Mesodermal cell (in vitro differentiated cells): ENCODE measurements around the gene CCDC88C.

Experiments
- H3K27ac ChIP-seq: 2 replicates; pipeline ENCODE4 v1.7.0; 2013; ENCODE audit warnings: mild to moderate bottlenecking, low read depth, low read length, moderate library complexity; ENCODE audit not compliant: severe bottlenecking
- H3K36me3 ChIP-seq: 2 replicates; pipeline ENCODE4 v1.7.1; 2013; ENCODE audit warnings: mild to moderate bottlenecking, low read length, moderate library complexity; ENCODE audit not compliant: control insufficient read depth, insufficient read depth
- H3K4me1 ChIP-seq: one replicate; pipeline ENCODE4 v1.7.1; 2013; ENCODE audit warnings: mild to moderate bottlenecking, low read length; ENCODE audit not compliant: insufficient read depth, control insufficient read depth, poor library complexity, severe bottlenecking
- H3K4me3 ChIP-seq: 2 replicates; pipeline ENCODE4 v1.7.0; 2013; ENCODE audit warnings: low read length, control low read depth, mild to moderate bottlenecking; ENCODE audit not compliant: insufficient read depth, poor library complexity, severe bottlenecking; ENCODE audit errors: extremely low read depth
- H3K9me3 ChIP-seq: 2 replicates; pipeline ENCODE4 v1.7.1; 2013; ENCODE audit warnings: mild to moderate bottlenecking, low read length, moderate library complexity; ENCODE audit not compliant: control insufficient read depth
- WGBS, 2 experiments: methylation state at CpG; one replicate each; pipeline ENCODE4 v1.1.5; 2013; ENCODE audit warnings: missing lambda C conversion rate in 2 of 2; ENCODE audit not compliant: insufficient coverage in 2 of 2; 5-methylcytosine and 5-hydroxymethylcytosine counted together

The CCDC88C gene

GRCh38 chr14:91396959-91397815 is 20.4 kb downstream of the CCDC88C start:
- no peak overlapping the region for H3K4me3 ChIP-seq
- no peaks in the 10 kb centered on the region for H3K36me3 ChIP-seq
- WGBS, 2 experiments = 74 to 80% methylated on average over 10 to 14 of the region's 15 CpGs
- no peaks in the 10 kb centered on the region for H3K9me3 ChIP-seq
- H3K27ac ChIP-seq = no peak overlapping the region
- peaks cover 13% of the 10 kb centered on the region for H3K4me1 ChIP-seq

GRCh38 chr14:91396013-91396660 is 21.5 kb downstream of the CCDC88C start:
- Histone ChIP-seq H3K4me3 (no peak overlapping the region), H3K9me3 (no peaks in the 10 kb centered on the region), H3K4me1 (peaks cover 13% of the 10 kb centered on the region), H3K36me3 (no peaks in the 10 kb centered on the region), H3K27ac (no peak overlapping the region)
- 72 to 79% methylated on average over 18 to 21 of the region's 23 CpGs for WGBS, 2 experiments

GRCh38 chr14:91395466-91395865 is 22.2 kb downstream of the CCDC88C start:
- no peak overlapping the region for H3K4me3 ChIP-seq
- H3K27ac ChIP-seq = no peak overlapping the region
- 82 to 93% methylated on average over 3 to 5 of the region's 5 CpGs for WGBS, 2 experiments
- peaks cover 13% of the 10 kb centered on the region for H3K4me1 ChIP-seq
- H3K9me3 ChIP-seq = no peaks in the 10 kb centered on the region
- H3K36me3 ChIP-seq = no peaks in the 10 kb centered on the region

GRCh38 chr14:91394105-91395081 is 23.2 kb downstream of the CCDC88C start:
- no peaks in the 10 kb centered on the region for H3K9me3 ChIP-seq
- H3K36me3 ChIP-seq = no peaks in the 10 kb centered on the region
- H3K27ac ChIP-seq = no peak overlapping the region
- no peak overlapping the region for H3K4me3 ChIP-seq
- peaks cover 13% of the 10 kb centered on the region for H3K4me1 ChIP-seq
- WGBS, 2 experiments = 78 to 79% methylated on average over 15 to 16 of the region's 17 CpGs

- 57 to 59% methylated on average over 11 to 13 of the region's 19 CpGs for WGBS, 2 experiments
- Histone ChIP-seq H3K36me3 (no peaks in the 10 kb centered on the region), H3K27ac (no peak overlapping the region), H3K4me1 (peaks cover 23% of the 10 kb centered on the region), H3K4me3 (no peak overlapping the region), H3K9me3 (no peaks in the 10 kb centered on the region)
Observed at GRCh38 chr14:91392623-91393303, 24.9 kb downstream of the CCDC88C start.

GRCh38 chr14:91390165-91390778 is 27.3 kb downstream of the CCDC88C start:
- Histone ChIP-seq H3K9me3 (no peaks in the 10 kb centered on the region), H3K4me3 (no peak overlapping the region), H3K4me1 (peaks cover 17% of the 10 kb centered on the region), H3K36me3 (no peaks in the 10 kb centered on the region), H3K27ac (no peak overlapping the region)
- 93 to 96% methylated on average over 6 to 12 of the region's 12 CpGs for WGBS, 2 experiments

GRCh38 chr14:91389150-91389549 is 28.5 kb downstream of the CCDC88C start:
- no peak overlapping the region for H3K27ac ChIP-seq
- no peaks in the 10 kb centered on the region for H3K9me3 ChIP-seq
- H3K4me1 ChIP-seq = peaks cover 17% of the 10 kb centered on the region
- H3K4me3 ChIP-seq = no peak overlapping the region
- WGBS, 2 experiments = 85 to 88% methylated on average over 4 to 5 of the region's 5 CpGs
- no peaks in the 10 kb centered on the region for H3K36me3 ChIP-seq

GRCh38 chr14:91388551-91388975 is 29.1 kb downstream of the CCDC88C start:
- Histone ChIP-seq H3K9me3 (no peaks in the 10 kb centered on the region), H3K36me3 (no peaks in the 10 kb centered on the region), H3K4me3 (no peak overlapping the region), H3K4me1 (peaks cover 17% of the 10 kb centered on the region), H3K27ac (no peak overlapping the region)
- 90 to 95% methylated on average over 9 to 13 of the region's 13 CpGs for WGBS, 2 experiments

- Histone ChIP-seq H3K36me3 (no peaks in the 10 kb centered on the region), H3K4me3 (no peak overlapping the region), H3K4me1 (peaks cover 15% of the 10 kb centered on the region), H3K27ac (no peak overlapping the region), H3K9me3 (no peaks in the 10 kb centered on the region)
- WGBS, 2 experiments = 82 to 93% methylated on average over 8 to 10 of the region's 10 CpGs
Observed at GRCh38 chr14:91387951-91388381, 29.7 kb downstream of the CCDC88C start.
